CD4-positive, alpha-beta T cell treated with Interleukin-4 for 4 hours (primary cell): ENCODE data around the gene ACTL7A.
"Not testable (repeated sequence)": the region's sequence is repeated elsewhere in the genome, so short reads cannot be mapped to it uniquely, and the experiment has no call there.

Experiments
- DNase-seq: peaks from one replicate; pipeline ENCODE4 v3.0.0-alpha.2; 2020

Gene ACTL7A

DNA sequence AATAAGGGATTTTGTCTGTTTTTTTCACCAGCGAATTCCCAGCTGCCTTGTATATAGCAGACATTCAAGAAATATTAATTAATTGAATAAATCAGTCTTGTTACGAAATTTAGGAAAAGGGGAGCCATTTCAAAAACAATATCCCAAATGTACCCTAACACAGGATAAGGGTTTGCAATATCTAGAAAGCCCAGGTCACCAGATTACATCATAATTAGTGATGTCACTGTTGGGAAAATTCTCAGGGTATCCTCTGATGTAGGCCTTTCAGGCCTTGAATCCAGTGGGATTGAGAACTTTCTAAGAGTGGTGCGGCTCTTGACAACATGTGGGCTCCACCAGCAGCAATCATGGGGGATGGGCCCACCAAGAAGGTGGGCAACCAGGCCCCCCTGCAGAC lies at the start of gene ACTL7A:
TSS of gene ACTL7A (plus strand) at position 270 of the 400 bp plus-strand sequence. CDS start at position 327, 57 bp downstream.
- DNase-seq = no peak

- DNase-seq = no peak
Observed at GRCh38 chr9:108812396-108813025, 49.6 kb upstream of the ACTL7A start.

DNA sequence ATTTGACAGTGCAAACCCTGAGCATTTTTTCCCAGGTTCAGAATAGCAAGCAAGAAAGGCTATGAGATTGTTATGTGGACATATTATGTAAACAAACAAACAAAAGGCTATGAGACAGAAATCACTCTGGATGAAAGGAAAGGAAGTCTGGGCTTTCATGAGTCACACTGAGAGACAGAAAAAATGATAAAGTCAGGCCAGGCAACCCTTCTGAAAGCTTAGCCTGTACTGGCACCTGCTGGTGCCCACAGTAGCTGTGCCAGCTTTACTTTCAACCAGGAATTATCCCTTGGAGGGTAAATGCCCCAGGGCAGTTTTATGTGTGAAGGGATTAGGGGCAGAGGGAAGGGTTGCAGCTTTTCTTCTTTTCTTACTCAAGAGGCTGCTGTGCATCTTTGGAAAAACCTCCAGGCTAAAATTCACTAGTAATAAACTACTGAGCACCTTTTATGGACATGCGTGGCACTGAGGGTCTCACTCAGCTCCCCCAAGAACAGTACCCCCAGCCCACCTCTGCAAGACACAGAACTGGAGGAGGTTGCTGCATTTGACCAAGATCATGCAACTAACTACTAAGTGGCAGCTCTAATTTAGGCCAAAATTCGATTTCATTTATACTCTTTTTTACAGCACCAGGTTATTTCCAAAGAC lies 48.0 kb upstream of the ACTL7A start:
- DNase-seq = no peak

- DNase-seq = no peak
Observed at GRCh38 chr9:108815156-108815555, 46.9 kb upstream of the ACTL7A start.

DNA sequence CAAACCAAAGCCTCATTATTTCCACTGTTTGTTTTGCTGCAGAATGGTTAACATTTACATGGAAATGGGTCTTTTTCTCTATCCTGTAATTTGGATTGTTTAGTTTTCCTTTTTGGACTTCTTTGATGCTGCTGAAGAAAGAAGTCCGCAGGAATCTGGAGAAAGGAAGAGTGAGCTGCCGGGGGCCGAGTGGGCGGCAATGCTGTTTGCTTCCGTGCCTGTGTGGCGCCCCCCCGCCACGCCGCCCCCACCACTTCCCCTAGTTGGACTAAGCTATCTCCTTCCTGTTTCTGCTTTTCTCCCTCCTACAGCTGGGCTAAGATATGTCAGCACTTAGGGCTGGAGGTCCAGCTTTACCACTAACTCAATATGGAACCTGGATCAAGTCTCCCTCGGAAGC lies 46.0 kb upstream of the ACTL7A start:
- no peak for DNase-seq

GRCh38 chr9:108823829-108824228 lies 38.2 kb upstream of the ACTL7A start:
- no peak for DNase-seq

DNA sequence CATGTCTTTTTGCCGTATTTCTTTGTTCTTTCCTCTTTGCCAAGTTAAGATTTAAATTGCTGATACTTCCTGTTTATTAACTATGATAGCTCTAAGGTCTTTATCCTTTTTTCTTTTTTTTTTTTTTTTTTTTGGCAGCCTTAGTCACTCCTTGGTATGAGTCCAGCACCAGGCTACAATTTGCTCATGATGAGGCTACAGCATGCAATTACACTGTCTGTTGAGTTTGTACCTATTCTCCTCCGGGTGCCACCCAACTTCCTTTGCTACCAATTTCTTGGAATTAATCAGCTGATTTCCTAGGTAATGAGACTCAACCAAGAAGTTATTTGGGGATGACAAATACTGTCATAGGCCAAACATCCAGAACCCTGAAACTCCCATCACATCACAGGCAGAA lies 31.8 kb upstream of the ACTL7A start:
- DNase-seq = no peak

GRCh38 chr9:108831496-108832178 lies 30.4 kb upstream of the ACTL7A start:
- DNase-seq = no peak

DNA sequence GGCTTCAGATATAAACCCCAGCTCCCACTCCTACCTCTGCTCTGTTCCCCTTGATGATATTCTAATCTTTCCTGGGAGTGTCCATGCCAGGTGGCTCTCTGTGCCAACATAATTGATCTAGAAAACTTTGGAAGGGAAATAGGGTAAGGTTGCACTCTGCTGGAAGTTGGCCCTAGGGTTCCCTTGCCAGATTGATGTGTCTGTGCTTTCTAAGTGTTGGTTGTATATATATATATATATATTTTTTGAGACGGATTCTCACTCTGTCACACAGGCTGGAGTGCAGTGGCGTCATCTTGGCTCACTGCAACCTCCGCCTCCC lies 29.9 kb upstream of the ACTL7A start:
- no peak for DNase-seq

DNA sequence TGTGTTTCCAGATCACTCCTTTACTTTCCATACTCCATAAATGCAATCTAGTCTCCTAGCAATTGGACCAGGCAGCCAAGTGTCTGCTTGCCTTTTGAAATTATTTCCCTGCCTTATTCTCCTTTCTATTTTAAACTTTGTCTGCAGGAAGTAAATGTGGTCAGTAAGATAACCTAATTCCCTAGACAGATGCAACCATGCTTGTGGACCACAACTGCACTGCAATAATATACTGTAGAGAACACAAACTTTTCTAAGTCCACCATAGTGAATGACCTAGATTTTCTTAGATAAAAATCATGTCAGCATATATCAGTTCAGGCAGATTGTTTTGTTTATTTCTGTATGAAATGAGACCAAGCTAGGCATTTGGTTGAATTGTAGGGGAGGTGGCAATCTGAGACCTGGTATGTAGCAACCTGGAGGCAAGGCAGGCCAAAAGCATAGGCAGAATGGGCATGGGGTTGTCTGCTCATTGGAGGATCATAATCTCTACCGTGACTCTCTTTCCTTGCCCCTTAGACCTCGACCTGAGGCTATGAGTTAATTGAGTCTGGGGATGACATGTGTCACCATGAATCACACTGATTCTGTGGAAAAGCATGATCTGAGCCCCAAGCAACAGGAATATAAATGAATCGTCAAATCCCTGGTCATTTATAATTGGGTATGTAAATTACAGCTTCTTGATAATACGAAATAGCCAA lies 27.0 kb upstream of the ACTL7A start:
- no peak for DNase-seq

GRCh38 chr9:108835831-108836230 lies 26.2 kb upstream of the ACTL7A start:
- no peak for DNase-seq

DNA sequence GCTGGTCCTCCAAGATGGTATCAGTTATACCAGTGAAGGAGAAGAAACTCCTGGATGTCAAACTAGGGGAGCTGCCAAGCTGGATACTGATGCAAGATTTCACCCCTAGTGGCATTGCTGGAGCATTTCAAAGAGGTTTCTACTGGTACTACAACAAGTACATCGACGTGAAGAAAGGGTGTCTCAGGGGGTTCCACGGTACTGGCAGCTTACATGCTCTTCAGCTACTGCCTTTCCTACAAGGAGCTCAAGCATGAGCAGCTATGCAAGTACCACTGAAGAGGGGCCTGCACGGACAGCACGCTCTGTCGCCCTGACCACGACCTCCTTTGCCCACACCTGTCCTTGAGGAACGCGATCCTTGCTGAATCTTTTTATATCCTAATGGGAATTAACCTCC lies 25.7 kb upstream of the ACTL7A start:
- DNase-seq = no peak

- DNase-seq = no peak
Observed at GRCh38 chr9:108836781-108837180, 25.3 kb upstream of the ACTL7A start.

GRCh38 chr9:108837530-108837929 lies 24.5 kb upstream of the ACTL7A start:
- DNase-seq = no peak

DNA sequence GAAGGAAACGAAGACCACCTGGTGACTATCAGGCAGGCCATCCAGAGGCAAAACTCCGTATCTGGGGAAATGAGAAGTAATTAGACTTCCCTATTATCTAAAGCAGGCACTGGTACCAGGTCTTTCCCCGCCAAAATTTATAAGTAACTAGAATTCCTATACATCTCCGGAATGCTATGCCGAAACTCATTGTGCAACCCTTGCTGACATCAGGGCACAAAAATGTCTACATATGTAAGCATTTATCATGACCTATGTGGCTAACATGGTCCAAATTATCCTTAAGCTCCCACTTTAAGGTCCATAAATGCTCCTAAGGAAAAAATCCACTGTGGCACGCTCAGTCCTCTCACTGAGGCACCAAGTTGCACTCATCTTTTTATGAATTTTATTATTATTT lies 24.0 kb upstream of the ACTL7A start:
- no peak for DNase-seq

DNA sequence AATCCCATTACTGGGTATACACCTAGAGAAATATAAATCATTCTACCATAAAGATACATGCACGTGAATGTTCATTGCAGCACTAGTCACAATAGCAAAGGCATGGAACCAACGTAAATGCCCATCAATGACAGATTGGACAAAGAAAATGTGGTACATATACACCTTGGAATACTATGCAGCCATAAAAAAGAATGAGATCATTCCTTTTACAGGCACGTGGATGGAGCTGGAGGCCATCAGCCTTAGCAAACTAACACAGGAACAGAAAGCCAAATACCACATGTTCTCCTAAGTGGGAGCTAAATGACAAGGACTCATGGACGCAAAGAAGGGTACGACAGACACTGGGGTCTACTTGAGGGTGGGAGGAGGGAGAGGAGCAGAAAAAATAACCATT lies 22.5 kb upstream of the ACTL7A start:
- not testable (repeated sequence) for DNase-seq

DNA sequence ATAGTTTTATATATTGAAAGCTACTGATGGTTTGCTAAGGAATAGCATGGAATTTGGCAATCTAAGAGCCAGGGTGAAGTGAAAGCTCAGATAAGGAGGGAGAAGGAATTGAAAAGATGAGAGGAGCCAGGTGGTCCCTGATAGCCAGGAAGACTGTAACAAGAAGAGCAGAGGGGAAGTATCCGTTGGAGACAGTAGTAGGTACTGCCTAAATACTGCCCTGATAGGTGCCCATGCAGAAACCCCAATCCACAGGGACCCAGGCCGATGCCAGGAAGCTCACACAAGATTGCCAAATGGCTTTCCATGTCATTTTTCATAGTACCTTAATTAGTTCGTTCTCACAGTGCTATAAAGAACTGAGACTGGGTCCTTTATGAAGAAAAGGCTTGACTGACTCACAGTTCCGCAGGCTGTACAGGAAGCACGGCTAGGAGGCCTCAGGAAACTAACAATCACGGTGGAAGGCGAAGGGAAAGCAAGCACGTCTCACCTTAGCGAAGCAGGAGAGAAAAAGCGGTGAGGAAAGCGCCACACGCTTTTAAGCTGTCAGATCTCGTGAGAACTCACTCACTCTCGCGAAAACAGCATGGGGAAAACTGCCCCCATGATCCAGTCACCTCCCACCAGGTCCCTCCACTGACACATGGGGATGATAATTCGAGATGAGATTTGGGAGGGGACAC lies 19.3 kb upstream of the ACTL7A start:
- no peak for DNase-seq

DNA sequence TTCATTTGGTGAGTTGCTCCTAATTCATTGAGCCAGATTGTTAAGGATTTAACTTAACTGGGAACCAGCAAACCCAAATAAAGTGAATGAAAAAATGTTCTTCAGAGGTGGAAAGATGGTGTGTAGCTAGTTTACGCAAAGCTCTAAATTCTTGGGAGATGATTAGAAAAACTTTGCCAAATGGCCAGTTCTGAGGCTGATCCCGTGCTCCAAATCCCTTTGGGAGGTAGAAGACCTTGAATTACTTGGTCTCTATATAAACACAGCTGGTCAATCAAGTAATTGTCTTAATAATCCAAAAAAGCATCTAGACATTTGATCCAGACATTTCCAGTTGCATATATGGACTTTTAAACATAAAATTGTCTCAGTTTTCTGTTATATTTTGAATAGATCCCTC lies 17.7 kb upstream of the ACTL7A start:
- DNase-seq = no peak

DNA sequence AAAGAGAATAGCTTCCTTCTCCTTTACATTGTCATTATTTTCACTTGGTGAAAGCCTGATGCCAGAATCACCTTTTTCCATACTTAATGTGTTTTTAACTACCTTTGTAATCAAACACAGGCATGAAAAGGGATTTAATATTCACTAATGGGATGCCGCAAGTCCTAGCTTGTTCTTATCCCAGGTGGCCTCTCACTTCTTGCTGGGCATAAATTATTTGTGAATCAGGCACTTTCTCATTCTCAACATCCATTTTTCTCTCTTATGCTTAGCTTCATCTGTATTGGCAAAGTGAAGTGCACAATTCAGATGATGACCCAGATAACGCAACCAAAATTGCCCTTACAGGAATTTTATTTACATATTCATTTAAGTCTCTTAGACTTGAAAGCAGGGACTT lies 17.2 kb upstream of the ACTL7A start:
- DNase-seq = no peak

GRCh38 chr9:108845507-108845906 lies 16.6 kb upstream of the ACTL7A start:
- no peak for DNase-seq

- DNase-seq = no peak
Observed at GRCh38 chr9:108845947-108846346, 16.1 kb upstream of the ACTL7A start.

DNA sequence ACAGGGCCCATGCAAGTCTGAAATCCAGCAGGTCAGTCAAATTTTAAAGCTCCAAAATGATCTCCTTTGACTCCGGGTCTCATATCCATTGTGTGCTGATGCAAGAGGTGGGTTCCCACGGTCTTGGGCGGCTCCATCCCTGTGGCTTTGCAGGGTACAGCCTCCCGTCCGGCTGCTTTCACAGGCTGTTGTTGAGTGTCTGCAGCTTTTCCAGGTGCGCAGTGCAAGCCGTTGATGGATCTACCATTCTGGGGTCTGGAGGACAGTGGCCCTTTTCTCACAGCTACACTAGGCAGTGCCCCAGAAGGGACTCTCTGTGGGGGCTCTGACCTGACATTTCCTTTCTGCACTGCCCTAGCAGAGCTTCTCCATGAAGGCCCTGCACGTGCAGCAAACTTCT lies 13.8 kb upstream of the ACTL7A start:
- DNase-seq = not testable (repeated sequence)

- DNase-seq = no peak
Observed at GRCh38 chr9:108850293-108850897, 11.7 kb upstream of the ACTL7A start.
